ENCODE results near the gene EGLN1.
A peak's percentile ranks its signal among the peaks of the same experiment; 100 is the strongest.

Gene EGLN1

DNA sequence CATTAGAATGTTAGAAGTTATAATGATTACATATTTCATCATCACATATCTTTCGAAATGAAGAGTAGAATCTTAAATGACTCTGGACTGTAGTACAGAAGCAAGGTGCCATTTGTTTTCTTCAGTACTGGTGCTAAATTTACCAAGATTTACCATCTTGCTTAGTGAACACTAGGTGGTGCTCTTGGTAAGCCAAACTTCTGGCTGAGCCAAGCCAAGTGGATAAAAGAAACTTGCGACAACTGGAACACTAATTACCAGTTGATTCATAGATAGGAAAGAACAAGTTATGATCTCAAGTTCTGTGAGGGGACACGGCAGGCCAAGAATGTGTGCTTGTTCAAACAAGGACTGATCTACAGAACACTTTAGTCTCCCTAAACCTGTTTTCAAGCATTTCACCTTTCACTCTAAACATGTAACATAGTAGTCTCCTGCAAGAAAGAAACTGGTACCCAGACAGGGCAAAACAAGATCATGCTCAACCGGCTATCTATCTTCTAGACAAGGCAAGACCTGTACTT, 64.2 kb downstream of the EGLN1 start:
- peak in 1 of 2 donors; percentile 37 for DNase-seq
- Histone ChIP-seq H3K4me1 (peaks cover 0 to 5% (median 2%) of the 10 kb centered on the region in 4 donors), H3K27ac (no peak overlapping the region), H3K36me3 (peaks cover 5 to 7% (median 5%) of the 10 kb centered on the region in 3 donors), H3K4me3 (no peak overlapping the region), H3K9me3 (no peaks in the 10 kb centered on the region), H3K27me3 (no peaks in the 10 kb centered on the region)
- intact Hi-C loops (cut with DNase I; ENCODE audit: low total_unique reads) = loop anchor here (5.0 kb wide), 1 partner anchor 244 kb away; no protein-coding TSS in a partner anchor
- TF ChIP-seq, protein P1, sequence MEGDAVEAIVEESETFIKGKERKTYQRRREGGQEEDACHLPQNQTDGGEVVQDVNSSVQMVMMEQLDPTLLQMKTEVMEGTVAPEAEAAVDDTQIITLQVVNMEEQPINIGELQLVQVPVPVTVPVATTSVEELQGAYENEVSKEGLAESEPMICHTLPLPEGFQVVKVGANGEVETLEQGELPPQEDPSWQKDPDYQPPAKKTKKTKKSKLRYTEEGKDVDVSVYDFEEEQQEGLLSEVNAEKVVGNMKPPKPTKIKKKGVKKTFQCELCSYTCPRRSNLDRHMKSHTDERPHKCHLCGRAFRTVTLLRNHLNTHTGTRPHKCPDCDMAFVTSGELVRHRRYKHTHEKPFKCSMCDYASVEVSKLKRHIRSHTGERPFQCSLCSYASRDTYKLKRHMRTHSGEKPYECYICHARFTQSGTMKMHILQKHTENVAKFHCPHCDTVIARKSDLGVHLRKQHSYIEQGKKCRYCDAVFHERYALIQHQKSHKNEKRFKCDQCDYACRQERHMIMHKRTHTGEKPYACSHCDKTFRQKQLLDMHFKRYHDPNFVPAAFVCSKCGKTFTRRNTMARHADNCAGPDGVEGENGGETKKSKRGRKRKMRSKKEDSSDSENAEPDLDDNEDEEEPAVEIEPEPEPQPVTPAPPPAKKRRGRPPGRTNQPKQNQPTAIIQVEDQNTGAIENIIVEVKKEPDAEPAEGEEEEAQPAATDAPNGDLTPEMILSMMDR (IDR thresholded peaks at IDR 0.05) = peak; percentile 63 to 88

DNA sequence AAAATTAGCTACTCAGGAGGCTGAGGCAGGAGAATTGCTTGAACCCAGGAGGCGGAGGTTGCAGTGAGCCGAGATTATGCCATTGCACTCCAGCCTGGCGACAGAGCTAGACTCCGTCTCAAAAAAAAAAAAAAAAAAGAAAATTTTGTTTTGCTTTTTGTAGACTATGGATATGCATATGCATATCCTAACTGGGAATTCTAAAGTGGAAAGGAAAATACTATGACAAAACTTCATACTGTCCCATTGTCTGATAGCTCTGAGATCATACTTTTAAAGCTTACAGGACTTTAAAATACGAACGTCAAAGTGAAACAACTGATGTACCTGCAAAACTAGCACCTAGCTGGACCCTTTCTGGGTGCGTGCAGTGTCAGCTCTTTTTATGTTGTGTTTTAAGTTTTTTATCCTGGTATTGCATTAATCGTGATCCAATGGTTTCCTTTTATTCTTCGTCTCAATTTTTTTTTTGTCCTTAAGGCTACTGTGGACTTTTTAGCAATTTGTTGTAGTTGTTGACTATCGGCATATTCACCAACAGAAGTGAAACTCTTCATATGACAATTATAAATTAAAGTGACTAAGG, 64.8 kb downstream of the EGLN1 start:
- no peaks in the 10 kb centered on the region for H3K27me3 ChIP-seq
- TF ChIP-seq, protein P1 (IDR thresholded peaks at IDR 0.05) = no peak
- no peaks in the 10 kb centered on the region for H3K9me3 ChIP-seq
- peaks cover 0 to 5% (median 2%) of the 10 kb centered on the region in 4 donors for H3K4me1 ChIP-seq
- intact Hi-C loops (cut with DNase I; ENCODE audit: low total_unique reads) = loop anchor here (5.0 kb wide), 1 partner anchor 245 kb away; no protein-coding TSS in a partner anchor
- H3K4me3 ChIP-seq = no peak overlapping the region
- no peak overlapping the region for H3K27ac ChIP-seq
- peaks cover 9 to 14% (median 11%) of the 10 kb centered on the region in 3 donors for H3K36me3 ChIP-seq
- DNase-seq = no peak

DNA sequence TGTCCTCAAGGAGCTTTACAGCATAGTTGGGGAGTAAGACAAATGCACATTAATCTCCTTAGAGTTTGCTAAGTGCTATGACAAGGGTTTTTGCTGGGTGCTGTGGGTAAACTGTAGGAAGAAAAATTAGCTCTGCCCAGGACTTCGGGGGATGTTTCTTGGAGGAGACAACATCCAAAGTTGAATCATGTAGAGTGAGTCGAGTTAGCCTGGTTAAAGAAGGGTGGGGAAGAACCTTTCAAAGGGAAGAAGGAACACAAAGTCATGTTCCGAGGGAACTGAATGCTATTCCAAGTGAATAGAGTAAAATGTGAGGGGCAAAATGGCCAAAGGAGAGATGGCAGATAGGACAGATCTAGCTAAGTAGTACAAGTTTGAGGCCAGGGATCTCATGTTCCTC, 66.9 kb downstream of the EGLN1 start:
- Histone ChIP-seq H3K4me1 (peaks cover 0 to 5% (median 2%) of the 10 kb centered on the region in 4 donors), H3K27me3 (no peaks in the 10 kb centered on the region), H3K4me3 (no peak overlapping the region), H3K27ac (no peak overlapping the region), H3K9me3 (no peaks in the 10 kb centered on the region), H3K36me3 (peaks cover 19 to 26% (median 21%) of the 10 kb centered on the region in 3 donors)
- intact Hi-C loops (cut with DNase I; ENCODE audit: low total_unique reads) = loop anchor here (5.0 kb wide), 1 partner anchor 247 kb away; no protein-coding TSS in a partner anchor
- no peak for DNase-seq
- TF ChIP-seq, protein P1 (IDR thresholded peaks at IDR 0.05) = no peak

DNA sequence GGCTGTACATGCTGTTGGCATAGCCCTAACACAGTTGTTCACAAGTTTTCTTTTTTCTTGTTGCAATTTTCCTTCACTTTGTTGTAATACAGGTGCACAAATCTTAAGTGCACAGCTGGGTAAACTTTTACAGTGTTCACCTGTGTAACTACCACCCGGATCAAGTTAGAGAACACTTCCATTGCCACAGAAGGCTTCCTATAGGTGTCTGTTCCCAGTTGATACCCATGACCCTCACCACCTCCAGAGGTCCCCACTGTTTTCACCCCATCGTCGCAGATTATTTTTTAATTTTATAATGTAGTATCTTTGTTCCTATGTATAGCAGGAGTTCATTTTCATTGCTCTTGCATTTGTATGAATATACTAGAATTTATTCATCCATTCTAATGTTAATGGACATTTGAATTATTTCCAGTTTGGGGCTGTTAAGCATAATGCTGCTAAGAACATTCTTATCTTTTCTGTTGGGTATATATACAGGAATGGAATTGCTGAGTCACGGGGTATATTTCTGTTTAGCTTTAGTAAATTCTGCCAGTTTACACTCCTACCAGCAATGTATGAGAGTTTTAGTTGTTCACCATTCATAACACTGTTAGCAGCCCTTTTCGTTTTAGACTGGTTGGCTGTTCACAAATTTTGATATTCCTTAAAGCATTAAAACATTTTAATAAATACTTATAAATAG, 67.6 kb downstream of the EGLN1 start:
- TF ChIP-seq, protein P1 (IDR thresholded peaks at IDR 0.05) = no peak
- intact Hi-C loops (cut with DNase I; ENCODE audit: low total_unique reads) = loop anchor here (5.0 kb wide), 1 partner anchor 248 kb away; no protein-coding TSS in a partner anchor
- no peak overlapping the region for H3K4me3 ChIP-seq
- H3K27me3 ChIP-seq = no peaks in the 10 kb centered on the region
- peaks cover 0 to 5% (median 2%) of the 10 kb centered on the region in 4 donors for H3K4me1 ChIP-seq
- H3K9me3 ChIP-seq = no peaks in the 10 kb centered on the region
- DNase-seq = no peak
- no peak overlapping the region for H3K27ac ChIP-seq
- peaks cover 19 to 33% (median 21%) of the 10 kb centered on the region in 3 donors for H3K36me3 ChIP-seq

DNA sequence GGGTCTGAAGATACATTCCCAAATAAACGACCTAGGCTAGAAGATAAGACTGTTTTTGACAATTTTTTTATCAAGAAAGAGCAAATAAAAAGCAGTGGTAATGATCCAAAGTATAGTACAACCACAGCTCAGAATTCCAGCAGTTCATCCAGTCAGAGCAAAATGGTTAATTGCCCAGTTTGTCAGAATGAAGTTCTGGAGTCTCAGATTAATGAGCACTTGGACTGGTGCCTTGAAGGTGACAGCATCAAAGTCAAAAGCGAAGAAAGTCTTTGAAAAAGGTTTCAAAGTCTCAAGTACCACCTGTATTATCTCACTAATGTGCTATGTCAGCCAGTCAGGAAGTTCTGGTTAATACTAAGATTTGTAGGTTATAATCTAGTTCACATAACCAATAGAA, 69.0 kb downstream of the EGLN1 start:
- peaks cover 19 to 40% (median 26%) of the 10 kb centered on the region in 3 donors for H3K36me3 ChIP-seq
- no peak overlapping the region for H3K27ac ChIP-seq
- no peaks in the 10 kb centered on the region for H3K9me3 ChIP-seq
- intact Hi-C loops (cut with DNase I; ENCODE audit: low total_unique reads) = no loop called here
- no peak overlapping the region for H3K4me3 ChIP-seq
- no peaks in the 10 kb centered on the region for H3K27me3 ChIP-seq
- TF ChIP-seq, protein P1 (IDR thresholded peaks at IDR 0.05) = no peak
- H3K4me1 ChIP-seq = peaks cover 0 to 2% (median under 1%) of the 10 kb centered on the region in 4 donors
- no peak for DNase-seq

All from tibial artery (tissue), 4 donors.